Activated gamma-delta T cell treated with Interleukin-2 at 50 U/mL for 16 hours (primary cell): Measurements from ENCODE around the gene NUP133.
A peak's percentile ranks its signal among the peaks of the same experiment; 100 is the strongest.
"Not testable (repeated sequence)": the region's sequence is repeated elsewhere in the genome, so short reads cannot be mapped to it uniquely, and the experiment has no call there.

Experiments used
- DNase-seq: peaks from one replicate; pipeline ENCODE4 v3.0.0-alpha.2; 2020

NUP133 gene

GRCh38 chr1:229507951-229508822, at the start of gene NUP133:
Gene NUP133 (minus strand): TSS chr1:229508341. CDS start chr1:229508249, 92 bp downstream.
- peak; percentile 99 for DNase-seq

- no peak for DNase-seq
These were observed 49.2 kb upstream of the NUP133 start for GRCh38 chr1:229557200-229557850.

- DNase-seq: no peak
These were observed 46.9 kb upstream of the NUP133 start for GRCh38 chr1:229554886-229555621.

GRCh38 chr1:229553621-229554130, 45.5 kb upstream of the NUP133 start:
- DNase-seq: no peak

- no peak for DNase-seq
These were observed 44.6 kb upstream of the NUP133 start for GRCh38 chr1:229552732-229553131.

- no peak for DNase-seq
These were observed 42.8 kb upstream of the NUP133 start for GRCh38 chr1:229550812-229551567.

- no peak for DNase-seq
These were observed 39.4 kb upstream of the NUP133 start for GRCh38 chr1:229547542-229547941.

- DNase-seq: no peak
These were observed 36.4 kb upstream of the NUP133 start for GRCh38 chr1:229544587-229544986.

- DNase-seq: no peak
These were observed 31.8 kb upstream of the NUP133 start for GRCh38 chr1:229539863-229540506.

- no peak for DNase-seq
These were observed 30.8 kb upstream of the NUP133 start for GRCh38 chr1:229538945-229539344.

GRCh38 chr1:229537894-229538293, 29.8 kb upstream of the NUP133 start:
- DNase-seq: no peak

- no peak for DNase-seq
These were observed 28.8 kb upstream of the NUP133 start for GRCh38 chr1:229536982-229537381.

- DNase-seq: no peak
These were observed 27.1 kb upstream of the NUP133 start for GRCh38 chr1:229535230-229535629.

- DNase-seq: no peak
These were observed 23.2 kb upstream of the NUP133 start for GRCh38 chr1:229531326-229531725.

- no peak for DNase-seq
These were observed 21.5 kb upstream of the NUP133 start for GRCh38 chr1:229529639-229530038.

- no peak for DNase-seq
These were observed 18.6 kb upstream of the NUP133 start for GRCh38 chr1:229526695-229527094.

- DNase-seq: no peak
These were observed 14.9 kb upstream of the NUP133 start for GRCh38 chr1:229523052-229523451.

GRCh38 chr1:229514578-229515275, 6.6 kb upstream of the NUP133 start:
- peak; percentile 65 for DNase-seq

GRCh38 chr1:229511625-229512024, 3.5 kb upstream of the NUP133 start:
- DNase-seq: not testable (repeated sequence)

GRCh38 chr1:229511201-229511600, 3.1 kb upstream of the NUP133 start:
- not testable (repeated sequence) for DNase-seq

GRCh38 chr1:229509576-229509975, 1.4 kb upstream of the NUP133 start:
- DNase-seq: no peak
